Fibroblast of pulmonary artery (primary cell): ENCODE measurements around the gene GPR153.

Experiments
- DNase-seq: peaks from one replicate; pipeline ENCODE4 v3.0.0-alpha.2; 2010; ENCODE audit warnings: low read depth
- H3K4me3 ChIP-seq: replicated peaks from 2 replicates; pipeline ENCODE4 v1.5.1; 2011; ENCODE audit warnings: low read depth, mild to moderate bottlenecking, control low read depth, low read length, moderate library complexity
- TF ChIP-seq, protein P1 (sequence below): IDR thresholded peaks from 2 replicates; pipeline ENCODE4 v1.5.1; 2011; ENCODE audit warnings: mild to moderate bottlenecking, control low read depth, low read length, inconsistent platforms; ENCODE audit errors: missing control alignments

Gene GPR153

GRCh38 chr1:6295910-6296309 lies 35.0 kb upstream of the GPR153 start:
- no peak for DNase-seq
- TF ChIP-seq, protein P1, sequence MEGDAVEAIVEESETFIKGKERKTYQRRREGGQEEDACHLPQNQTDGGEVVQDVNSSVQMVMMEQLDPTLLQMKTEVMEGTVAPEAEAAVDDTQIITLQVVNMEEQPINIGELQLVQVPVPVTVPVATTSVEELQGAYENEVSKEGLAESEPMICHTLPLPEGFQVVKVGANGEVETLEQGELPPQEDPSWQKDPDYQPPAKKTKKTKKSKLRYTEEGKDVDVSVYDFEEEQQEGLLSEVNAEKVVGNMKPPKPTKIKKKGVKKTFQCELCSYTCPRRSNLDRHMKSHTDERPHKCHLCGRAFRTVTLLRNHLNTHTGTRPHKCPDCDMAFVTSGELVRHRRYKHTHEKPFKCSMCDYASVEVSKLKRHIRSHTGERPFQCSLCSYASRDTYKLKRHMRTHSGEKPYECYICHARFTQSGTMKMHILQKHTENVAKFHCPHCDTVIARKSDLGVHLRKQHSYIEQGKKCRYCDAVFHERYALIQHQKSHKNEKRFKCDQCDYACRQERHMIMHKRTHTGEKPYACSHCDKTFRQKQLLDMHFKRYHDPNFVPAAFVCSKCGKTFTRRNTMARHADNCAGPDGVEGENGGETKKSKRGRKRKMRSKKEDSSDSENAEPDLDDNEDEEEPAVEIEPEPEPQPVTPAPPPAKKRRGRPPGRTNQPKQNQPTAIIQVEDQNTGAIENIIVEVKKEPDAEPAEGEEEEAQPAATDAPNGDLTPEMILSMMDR = no peak
- H3K4me3 ChIP-seq = no peak overlapping the region

- TF ChIP-seq, protein P1 = no peak
- no peak overlapping the region for H3K4me3 ChIP-seq
- no peak for DNase-seq
Measured at GRCh38 chr1:6294890-6295556, 34.1 kb upstream of the GPR153 start.

DNA sequence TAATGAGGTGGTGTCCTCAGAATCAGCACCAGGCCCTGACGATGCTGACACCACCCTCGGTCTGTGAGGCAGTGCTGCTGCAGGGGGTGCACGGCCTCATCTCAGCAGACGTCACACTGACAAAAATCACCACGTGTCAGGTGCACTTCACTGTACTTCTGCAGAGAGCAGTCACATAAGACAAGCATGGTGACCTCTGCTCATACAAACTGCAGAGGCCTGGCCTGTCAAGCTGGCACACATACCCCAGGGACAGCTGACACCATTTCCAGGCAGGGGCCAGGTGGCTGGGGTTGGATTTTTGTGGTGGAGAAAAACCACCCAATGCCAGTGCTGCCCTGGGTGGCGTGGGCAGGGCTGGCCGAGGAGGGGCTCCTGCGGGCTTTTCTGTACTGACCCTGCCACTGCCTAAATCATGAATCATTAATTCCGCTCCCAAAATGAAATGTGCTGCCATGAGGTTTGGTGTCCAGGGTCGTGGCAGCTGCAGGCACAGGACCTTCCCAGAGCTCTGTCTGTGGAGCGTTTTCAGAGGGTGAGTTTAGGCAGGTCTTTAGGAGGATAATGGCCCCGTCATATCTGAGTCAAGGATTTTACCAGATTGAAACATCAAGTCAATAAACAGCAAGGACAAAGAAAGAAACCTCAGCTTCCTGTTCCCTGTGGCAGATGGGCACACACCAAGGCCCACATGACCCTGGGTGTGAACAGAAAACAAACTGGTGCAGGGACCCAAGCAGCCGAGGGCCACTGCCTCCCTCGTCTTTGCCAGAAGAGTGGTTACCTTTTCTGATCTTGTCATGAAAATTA lies 33.4 kb upstream of the GPR153 start:
- H3K4me3 ChIP-seq = no peak overlapping the region
- TF ChIP-seq, protein P1 = no peak
- DNase-seq = no peak

GRCh38 chr1:6292102-6292501 lies 31.2 kb upstream of the GPR153 start:
- H3K4me3 ChIP-seq = no peak overlapping the region
- TF ChIP-seq, protein P1 = no peak
- no peak for DNase-seq

- TF ChIP-seq, protein P1 = no peak
- no peak for DNase-seq
- H3K4me3 ChIP-seq = no peak overlapping the region
Measured at GRCh38 chr1:6288665-6289064, 27.8 kb upstream of the GPR153 start.

GRCh38 chr1:6288026-6288425 lies 27.1 kb upstream of the GPR153 start:
- no peak overlapping the region for H3K4me3 ChIP-seq
- TF ChIP-seq, protein P1 = no peak
- no peak for DNase-seq

GRCh38 chr1:6287431-6287886 lies 26.6 kb upstream of the GPR153 start:
- no peak overlapping the region for H3K4me3 ChIP-seq
- DNase-seq = no peak
- TF ChIP-seq, protein P1 = no peak
